Prostate gland (tissue), 2 donors: ENCODE measurements around the gene BNIP5. TPM values are rescaled to one million over a fixed set of nuclear protein-coding genes. Genes with fewer than 3 reads are reported as not detected.

Source experiments
- DNase-seq: peaks from one replicate; pipeline ENCODE4 v3.0.0-alpha.2; 2019; ENCODE audit warnings: low spot score
- H3K27ac ChIP-seq, 2 donors: fragments of 200-600 bp; sonication (generic); 2 replicates each; pipeline ENCODE4 v1.5.1; 2017 to 2019
- H3K27me3 ChIP-seq: fragments of 200-600 bp; sonication (generic); replicated peaks from 2 replicates; pipeline ENCODE4 v1.5.1; 2019; ENCODE audit not compliant: insufficient read depth
- H3K36me3 ChIP-seq, 2 donors: fragments of 200-600 bp; sonication (generic); 1 replicate in 1 of 2; 2 replicates in 1 of 2; pipeline versions ENCODE4 v1.5.1 to v1.8.1; 2017 to 2019
- H3K4me1 ChIP-seq: fragments of 200-600 bp; sonication (generic); replicated peaks from 2 replicates; pipeline ENCODE4 v1.5.1; 2019
- H3K4me3 ChIP-seq, 2 donors: fragments of 200-600 bp; sonication (generic); 2 replicates each; pipeline ENCODE4 v1.5.1; 2017 to 2019
- H3K9me3 ChIP-seq: fragments of 200-600 bp; sonication (generic); 2 replicates; pipeline ENCODE4 v1.5.1; 2017
- CTCF ChIP-seq, 4 experiments: fragments of 200-600 bp in 2 of 4; fragments of 450-650 bp in 2 of 4; sonication (generic) in 2 of 4; IDR thresholded peaks; 1 replicate in 3 of 4; 2 replicates in 1 of 4; pipeline ENCODE4 v1.5.1; 2016 to 2019; ENCODE audit warnings: antibody characterized with exemption in 4 of 4, mild to moderate bottlenecking in 2 of 4, moderate library complexity in 2 of 4
- POLR2A ChIP-seq: fragments of 450-650 bp; IDR thresholded peaks from one replicate; pipeline ENCODE4 v1.6.1; 2016; ENCODE audit warnings: antibody characterized with exemption, mild to moderate bottlenecking
- POLR2AphosphoS5 ChIP-seq: sonication (generic); formaldehyde crosslinking; IDR thresholded peaks from one replicate; pipeline ENCODE4 v1.6.1; 2017; ENCODE audit warnings: antibody characterized with exemption
- WGBS: methylation state at CpG from one replicate; pipeline ENCODE4 v1.1.5; 2018; 5-methylcytosine and 5-hydroxymethylcytosine counted together
- intact Hi-C: fragments of 100-400 bp; cut with DNase I; formaldehyde crosslinking; loops from one replicate; pipeline ENCODE4 v1.14.2; 2022
- total RNA-seq, 2 donors: library from RNA; depleted of rRNA; stranded (reverse); fragments of >200 nt; gene quantifications; one replicate each; pipeline ENCODE4 v1.1.0, GENCODE V29; 2016

BNIP5 gene
- total RNA-seq, 2 donors from 2014 or later: 0.34 TPM; not detected in 1

- no peak for DNase-seq
- 32% methylated on average over 14 of the region's 14 CpGs for WGBS
- Histone ChIP-seq H3K9me3 (no peaks in the 10 kb centered on the region), H3K36me3 (no peaks in the 10 kb centered on the region), H3K27ac (peak overlapping the region in 1 of 2 donors; percentile 13), H3K27me3 (no peaks in the 10 kb centered on the region), H3K4me1 (no peaks in the 10 kb centered on the region), H3K4me3 (no peak overlapping the region)
- intact Hi-C loops: no loop called here
- peak; percentile 37 for TF ChIP-seq POLR2AphosphoS5
- no peak for TF ChIP-seq CTCF (IDR thresholded peaks at IDR 0.05)
These were observed 1.7 kb downstream of the BNIP5 start for GRCh38 chr6:36334832-36335459.

- peak overlapping the region; percentile 13 to 33 for H3K27ac ChIP-seq
- H3K4me1 ChIP-seq: no peaks in the 10 kb centered on the region
- 49% methylated on average over 20 of the region's 20 CpGs for WGBS
- intact Hi-C loops: no loop called here
- no peaks in the 10 kb centered on the region for H3K27me3 ChIP-seq
- H3K36me3 ChIP-seq: no peaks in the 10 kb centered on the region
- H3K4me3 ChIP-seq: no peak overlapping the region
- no peak for DNase-seq
- TF ChIP-seq POLR2AphosphoS5 (no peak), POLR2A (no peak), CTCF (IDR thresholded peaks at IDR 0.05) (no peak)
- H3K9me3 ChIP-seq: no peaks in the 10 kb centered on the region
These were observed 2.6 kb downstream of the BNIP5 start for GRCh38 chr6:36333931-36334725.

GRCh38 chr6:36333171-36333895 is 3.4 kb downstream of the BNIP5 start:
- no peaks in the 10 kb centered on the region for H3K9me3 ChIP-seq
- intact Hi-C loops: no loop called here
- 74% methylated on average over 8 of the region's 8 CpGs for WGBS
- DNase-seq: no peak
- H3K4me1 ChIP-seq: no peaks in the 10 kb centered on the region
- H3K36me3 ChIP-seq: no peaks in the 10 kb centered on the region
- H3K27ac ChIP-seq: no peak overlapping the region
- H3K27me3 ChIP-seq: no peaks in the 10 kb centered on the region
- H3K4me3 ChIP-seq: no peak overlapping the region
- TF ChIP-seq CTCF (IDR thresholded peaks at IDR 0.05) (no peak), POLR2AphosphoS5 (no peak), POLR2A (no peak)

- H3K27me3 ChIP-seq: no peaks in the 10 kb centered on the region
- H3K9me3 ChIP-seq: no peaks in the 10 kb centered on the region
- H3K4me1 ChIP-seq: no peaks in the 10 kb centered on the region
- no peak for DNase-seq
- H3K36me3 ChIP-seq: no peaks in the 10 kb centered on the region
- H3K4me3 ChIP-seq: no peak overlapping the region
- intact Hi-C loops: no loop called here
- no peak overlapping the region for H3K27ac ChIP-seq
- 88% methylated on average over 6 of the region's 6 CpGs for WGBS
- no peak for TF ChIP-seq POLR2A
- TF ChIP-seq POLR2AphosphoS5: no peak
- TF ChIP-seq CTCF (IDR thresholded peaks at IDR 0.05): no peak
These were observed 5.3 kb downstream of the BNIP5 start for GRCh38 chr6:36331381-36331780.
